Lower lobe of right lung (tissue), 2 donors: ENCODE results near the gene SYNE2. TPM values are rescaled to one million over a fixed set of nuclear protein-coding genes. Genes with fewer than 3 reads are reported as not detected.

ENCODE experiments used
- ATAC-seq, 2 donors: fragments of 200-7000 bp; cut with Tn5 transposase; one replicate each; pipeline ENCODE4 v1.9.1; 2020 to 2022; ENCODE audit warnings: mild to moderate bottlenecking in 2 of 2, moderate library complexity in 2 of 2
- DNase-seq: peaks from one replicate; pipeline ENCODE4 v3.0.0-alpha.2; 2020
- H3K27ac ChIP-seq: fragments of 200-600 bp; one replicate; pipeline ENCODE4 v1.8.0; 2022
- H3K27me3 ChIP-seq: fragments of 200-600 bp; one replicate; pipeline ENCODE4 v1.8.0; 2022; ENCODE audit warnings: low read depth
- H3K36me3 ChIP-seq: fragments of 200-600 bp; one replicate; pipeline ENCODE4 v1.8.0; 2022; ENCODE audit warnings: mild to moderate bottlenecking
- H3K4me1 ChIP-seq: fragments of 200-600 bp; one replicate; pipeline ENCODE4 v1.8.0; 2022
- H3K4me3 ChIP-seq: fragments of 200-600 bp; one replicate; pipeline ENCODE4 v1.8.0; 2022; ENCODE audit warnings: mild to moderate bottlenecking
- H3K9me3 ChIP-seq: fragments of 200-600 bp; one replicate; pipeline ENCODE4 v1.8.0; 2022
- CTCF ChIP-seq: fragments of 200-600 bp; IDR thresholded peaks from one replicate; pipeline ENCODE4 v1.8.0; 2022; ENCODE audit warnings: antibody characterized with exemption, mild to moderate bottlenecking
- intact Hi-C: fragments of 100-400 bp; cut with DNase I; formaldehyde crosslinking; loops from one replicate; pipeline ENCODE4 v1.11.0; 2022
- total RNA-seq: library from RNA; stranded (reverse); fragmentation: NEBNext Ultra II Directional; extraction: Animal tissue kit (Norgen Biotek cat#: 25700); gene quantifications from one replicate; pipeline ENCODE4 v1.2.1, GENCODE V29; 2021
- donor health status: DM: no; HTN: yes; CAD: no; lungs with severe emphysema.

The SYNE2 gene
- total RNA-seq, 1 donor from 2014 or later = 129 TPM

- no peaks in the 10 kb centered on the region for H3K27me3 ChIP-seq
- no peaks in the 10 kb centered on the region for H3K9me3 ChIP-seq
- peaks cover 37% of the 10 kb centered on the region for H3K36me3 ChIP-seq
- intact Hi-C loops = no loop called here
- TF ChIP-seq CTCF = no peak
- no peaks in the 10 kb centered on the region for H3K4me1 ChIP-seq
- DNase-seq (no peak), ATAC-seq (no peak)
- H3K27ac ChIP-seq = no peak overlapping the region
- H3K4me3 ChIP-seq = no peak overlapping the region
Measured at GRCh38 chr14:63986789-63987533, 134.2 kb downstream of the SYNE2 start.

GRCh38 chr14:63988579-63988978 is 135.8 kb downstream of the SYNE2 start:
- Histone ChIP-seq H3K27ac (no peak overlapping the region), H3K4me3 (no peak overlapping the region), H3K27me3 (no peaks in the 10 kb centered on the region), H3K9me3 (no peaks in the 10 kb centered on the region), H3K4me1 (no peaks in the 10 kb centered on the region), H3K36me3 (peaks cover 54% of the 10 kb centered on the region)
- TF ChIP-seq CTCF = no peak
- intact Hi-C loops = no loop called here
- DNase-seq = no peak
- no peak for ATAC-seq

- TF ChIP-seq CTCF = no peak
- Histone ChIP-seq H3K36me3 (peaks cover 50% of the 10 kb centered on the region), H3K9me3 (no peaks in the 10 kb centered on the region), H3K27ac (no peak overlapping the region), H3K27me3 (no peaks in the 10 kb centered on the region), H3K4me3 (no peak overlapping the region), H3K4me1 (no peaks in the 10 kb centered on the region)
- intact Hi-C loops = no loop called here
- ATAC-seq (no peak), DNase-seq (no peak)
Measured at GRCh38 chr14:63991833-63992232, 139.0 kb downstream of the SYNE2 start.

- TF ChIP-seq CTCF = no peak
- Histone ChIP-seq H3K4me3 (no peak overlapping the region), H3K27me3 (no peaks in the 10 kb centered on the region), H3K4me1 (no peaks in the 10 kb centered on the region), H3K36me3 (peaks cover 56% of the 10 kb centered on the region), H3K9me3 (no peaks in the 10 kb centered on the region), H3K27ac (no peak overlapping the region)
- intact Hi-C loops = no loop called here
- ATAC-seq (no peak), DNase-seq (no peak)
Measured at GRCh38 chr14:63992858-63993257, 140.1 kb downstream of the SYNE2 start.

GRCh38 chr14:63993992-63994391 is 141.2 kb downstream of the SYNE2 start:
- no peak for ATAC-seq
- H3K27me3 ChIP-seq = no peaks in the 10 kb centered on the region
- H3K36me3 ChIP-seq = peaks cover 65% of the 10 kb centered on the region
- H3K9me3 ChIP-seq = no peaks in the 10 kb centered on the region
- no peaks in the 10 kb centered on the region for H3K4me1 ChIP-seq
- H3K27ac ChIP-seq = no peak overlapping the region
- intact Hi-C loops = no loop called here
- H3K4me3 ChIP-seq = no peak overlapping the region
- DNase-seq = no peak
- TF ChIP-seq CTCF = no peak
